Heart right ventricle (tissue), 16 donors: ENCODE results near the gene RBCK1. TPM values are rescaled to one million over a fixed set of nuclear protein-coding genes. Genes with fewer than 3 reads are reported as not detected.
A peak's percentile ranks its signal among the peaks of the same experiment; 100 is the strongest.

Experiments
- ATAC-seq, 8 donors: fragments of 200-7000 bp; cut with Tn5 transposase; one replicate each; pipeline ENCODE4 v1.9.1; 2020; ENCODE audit warnings: mild to moderate bottlenecking in 8 of 8, moderate library complexity in 8 of 8, moderate number of reproducible peaks in 1 of 8
- DNase-seq, 2 donors: peaks; one replicate each; pipeline ENCODE4 v3.0.0-alpha.2; 2020
- H3K27ac ChIP-seq, 10 donors: fragments of 200-600 bp; sonication (generic) in 2 of 10; one replicate each; pipeline versions ENCODE4 v1.5.0 to v1.8.0; 2020 to 2022; ENCODE audit warnings: mild to moderate bottlenecking in 3 of 10
- H3K27me3 ChIP-seq, 7 donors: fragments of 200-600 bp; one replicate each; pipeline ENCODE4 v1.8.0; 2021 to 2022; ENCODE audit warnings: mild to moderate bottlenecking in 2 of 7
- H3K36me3 ChIP-seq, 9 donors: fragments of 200-600 bp; sonication (generic) in 1 of 9; one replicate each; pipeline versions ENCODE4 v1.5.0 to v1.8.0; 2020 to 2022; ENCODE audit warnings: mild to moderate bottlenecking in 2 of 9
- H3K4me1 ChIP-seq, 9 donors: fragments of 200-600 bp; sonication (generic) in 1 of 9; one replicate each; pipeline versions ENCODE4 v1.5.0 to v1.8.0; 2020 to 2022; ENCODE audit warnings: mild to moderate bottlenecking in 4 of 9
- H3K4me3 ChIP-seq, 10 donors: fragments of 200-600 bp; sonication (generic) in 2 of 10; one replicate each; pipeline versions ENCODE4 v1.5.0 to v1.8.0; 2020 to 2022; ENCODE audit warnings: mild to moderate bottlenecking in 7 of 10, moderate library complexity in 2 of 10
- H3K9me3 ChIP-seq, 11 donors: fragments of 200-600 bp in 10 of 11; sonication (generic) in 2 of 11; one replicate each; pipeline versions ENCODE4 v1.5.0 to v1.8.0; 2013 to 2022; ENCODE audit warnings: mild to moderate bottlenecking in 2 of 11, control low read depth in 1 of 11, moderate library complexity in 1 of 11
- CTCF ChIP-seq, 9 donors: fragments of 200-600 bp; sonication (generic) in 2 of 9; IDR thresholded peaks; one replicate each; pipeline versions ENCODE4 v1.5.0 to v1.8.0; 2021 to 2022; ENCODE audit warnings: antibody characterized with exemption in 9 of 9, mild to moderate bottlenecking in 5 of 9, moderate library complexity in 1 of 9
- WGBS, 2 donors: extraction: QIAGEN DNeasy Blood & Tissue Kit; methylation state at CpG; one replicate each; pipeline ENCODE4 v1.1.7; 2013; ENCODE audit warnings: inconsistent platforms in 1 of 2; 5-methylcytosine and 5-hydroxymethylcytosine counted together
- intact Hi-C, 10 donors: fragments of 100-400 bp; cut with DNase I; formaldehyde crosslinking; loops; one replicate each; pipeline versions ENCODE4 v1.11.1 to v1.14.2; 2022
- polyA plus RNA-seq, 2 donors: library from polyadenylated mRNA; stranded (reverse); fragments of 200-250 nt; gene quantifications; one replicate each; pipeline ENCODE4 v1.2.3, GENCODE V29; 2013
- total RNA-seq, 10 donors: library from RNA; stranded (reverse); fragmentation: NEBNext Ultra II Directional in 3 of 10; extraction: Animal tissue kit (Norgen Biotek cat#: 25700) in 3 of 10; gene quantifications; one replicate each; pipeline versions ENCODE4 v1.2.1 to v1.2.4, GENCODE V29; 2021 to 2023
- donor health status: Arrhythmogenic right ventricular cardiomyopathy.
- donor health status: ischemic (EF 13 %, LVEDD 7.1; RV severe dilation, severe dysfunction).
- donor health status: healthy with polysubstance abuse.
- donor health status: DM: no; HTN: yes; CAD: no.
- donor health status: DM: no; HTN: no; CAD: no.
- donor health status: ischemic (EF 25% LVEDD 6.9; RV normal size, moderate dysfunction).
- donor health status: ischemic (EF 25% LVEDD 5.7; RV mildly dilated, moderate dysfunction).
- donor health status: healthy.
- donor health status: DM: yes; HTN: yes; CAD: no.
- donor health status: Ischemic cardiomyopathy.
- donor health status: ischemic (EF 35%, LVEDD 5.7; RV mildly dilated, moderate dysfunction).
- donor health status: nonischemic (EF 11% LVEDD 7.7; RV severe dilation, severe dysfunction).
- donor health status: DM: yes; HTN: yes; CAD: no.
- donor health status: PGD.
- donor health status: ischemic (EF 29% LVEDD 5.4; RV normal size, mild dysfunction).
- donor health status: nonischemic (EF 23%, LVEDD 6.1; RV moderate dilation, normal function).

RBCK1 gene
- total and polyA plus RNA-seq, 12 donors, result 32.0 to 86.8 (median 44.0) TPM

DNA sequence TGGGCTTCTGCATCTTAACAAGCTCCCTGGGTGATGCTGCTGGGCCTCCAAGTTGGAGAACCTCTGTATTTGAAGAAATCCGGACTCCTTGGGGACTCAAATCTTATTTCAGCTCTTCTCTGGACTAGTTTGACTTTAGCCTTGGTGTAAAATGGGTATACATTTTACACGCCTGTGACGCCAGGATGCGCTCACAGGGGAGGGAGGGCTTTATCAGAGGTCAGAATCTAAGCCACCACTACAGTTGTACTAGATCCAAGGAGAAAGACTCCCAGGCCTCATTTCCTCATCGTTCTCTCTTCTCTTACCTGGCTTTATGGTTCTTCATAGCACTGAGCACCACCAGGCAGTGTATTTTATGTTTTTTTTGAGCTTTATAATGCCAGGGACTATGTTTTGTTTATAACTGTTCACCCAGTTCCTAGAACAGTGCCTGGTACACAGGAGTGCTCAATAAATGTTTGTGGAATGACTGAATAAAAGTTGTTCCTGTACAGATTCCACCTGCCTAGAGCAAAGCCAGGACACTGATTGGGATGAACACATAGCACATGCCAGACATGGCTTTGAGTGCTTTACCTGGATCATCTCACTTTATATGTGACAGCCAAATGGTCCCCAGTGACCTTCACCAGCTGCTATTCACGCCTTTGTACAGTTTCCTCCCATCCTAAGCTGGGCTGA lies 5.1 kb upstream of the RBCK1 start:
- WGBS, 2 donors, result 95 to 96% methylated on average over 6 of the region's 6 CpGs
- Histone ChIP-seq H3K36me3 (peaks cover 0 to under 1% (median 0%) of the 10 kb centered on the region in 9 donors), H3K9me3 (no peaks in the 10 kb centered on the region), H3K27me3 (no peaks in the 10 kb centered on the region), H3K4me3 (no peak overlapping the region), H3K4me1 (peaks cover 0 to 9% (median 0%) of the 10 kb centered on the region in 9 donors), H3K27ac (no peak overlapping the region)
- intact Hi-C loops, result loop anchor here in 4 of 10 donors (10.0 kb wide), 3 partner anchors 48 to 72 kb away; partner anchors contain the start of gene TBC1D20 (in 1 of the 4)
- no peak for DNase-seq
- ATAC-seq, result no peak
- no peak for TF ChIP-seq CTCF (IDR thresholded peaks at IDR 0.05)

- TF ChIP-seq CTCF (IDR thresholded peaks at IDR 0.05), result no peak
- WGBS, 2 donors, result 96 to 98% methylated on average over 3 of the region's 3 CpGs
- intact Hi-C loops, result loop anchor here in 4 of 10 donors (10.0 kb wide), 3 partner anchors 49 to 71 kb away; partner anchors contain the start of gene TBC1D20 (in 1 of the 4)
- H3K9me3 ChIP-seq, result no peaks in the 10 kb centered on the region
- no peak overlapping the region for H3K27ac ChIP-seq
- ATAC-seq, result no peak
- H3K36me3 ChIP-seq, result no peaks in the 10 kb centered on the region
- no peak for DNase-seq
- peaks cover 0 to 9% (median 4%) of the 10 kb centered on the region in 9 donors for H3K4me1 ChIP-seq
- no peak overlapping the region for H3K4me3 ChIP-seq
- H3K27me3 ChIP-seq, result no peaks in the 10 kb centered on the region
Measured at GRCh38 chr20:403582-403957, 4.5 kb upstream of the RBCK1 start.

DNA sequence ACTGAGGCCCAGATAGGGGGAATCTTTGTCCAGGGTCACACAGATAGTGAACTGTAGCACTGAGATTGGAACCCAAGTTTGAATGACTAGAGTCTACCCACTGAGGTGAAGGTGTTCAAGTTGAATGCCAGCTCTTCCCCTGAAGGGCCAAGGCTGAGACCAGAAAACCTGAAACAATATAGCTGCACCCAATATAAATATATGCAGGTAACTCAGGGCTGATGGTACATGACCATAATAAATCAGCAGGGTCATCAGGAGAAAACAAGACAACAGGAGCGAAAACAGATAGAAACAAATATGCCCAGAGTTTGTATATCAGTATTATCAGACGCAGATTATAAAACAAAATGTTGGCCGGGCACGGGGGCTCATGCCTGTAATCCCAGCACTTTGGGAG lies 4.0 kb upstream of the RBCK1 start:
- Histone ChIP-seq H3K36me3 (no peaks in the 10 kb centered on the region), H3K27me3 (no peaks in the 10 kb centered on the region), H3K4me1 (peaks cover 1 to 14% (median 5%) of the 10 kb centered on the region in 9 donors), H3K27ac (no peak overlapping the region), H3K9me3 (no peaks in the 10 kb centered on the region), H3K4me3 (no peak overlapping the region)
- ATAC-seq, result no peak
- TF ChIP-seq CTCF (IDR thresholded peaks at IDR 0.05), result no peak
- intact Hi-C loops, result loop anchor here in 4 of 10 donors (10.0 kb wide), 3 partner anchors 49 to 71 kb away; partner anchors contain the start of gene TBC1D20 (in 1 of the 4)
- WGBS, 2 donors, result 84 to 96% methylated on average over 4 of the region's 4 CpGs
- DNase-seq, result no peak

DNA sequence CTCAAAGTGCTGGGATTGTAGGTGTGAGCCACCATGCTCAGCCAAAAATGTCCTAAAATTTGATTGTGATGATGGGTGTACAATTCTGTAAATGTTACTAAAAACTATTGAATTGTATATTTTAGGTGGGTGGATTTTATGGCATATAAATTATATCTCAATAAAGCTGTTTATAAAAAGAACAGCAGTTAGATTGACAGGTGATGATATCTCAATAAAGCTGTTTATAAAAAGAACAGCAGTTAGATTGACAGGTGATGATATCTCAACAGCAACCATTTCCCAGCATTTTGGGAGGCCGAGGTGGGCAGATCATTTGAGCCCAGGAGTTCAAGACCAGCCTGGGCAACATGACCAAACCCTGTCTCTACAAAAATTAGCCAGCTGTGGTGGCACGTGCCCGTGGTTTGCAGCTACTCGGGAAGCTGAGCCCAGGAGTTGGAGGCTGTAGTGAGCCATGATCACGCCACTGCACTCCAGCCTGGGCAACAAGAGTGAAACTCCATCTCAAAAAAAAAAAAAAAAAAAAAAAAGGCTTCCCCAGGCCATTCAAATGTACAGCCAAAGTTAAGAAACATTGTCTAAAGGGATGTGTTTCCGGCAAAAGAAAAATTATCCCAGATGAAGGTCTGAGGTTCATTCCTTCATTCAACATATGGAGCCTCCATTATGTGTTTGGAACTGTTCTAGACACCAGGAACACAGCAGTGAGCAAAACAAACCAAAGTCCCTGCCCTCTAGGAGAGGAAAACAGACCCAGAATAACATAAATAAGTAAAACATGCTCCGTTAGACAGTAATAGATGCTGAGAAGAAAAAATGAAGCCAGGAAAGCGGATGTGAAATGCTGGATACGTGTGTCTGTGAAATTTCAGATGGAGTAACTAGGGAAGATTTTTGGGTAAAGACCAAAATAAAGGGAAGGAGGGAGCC lies 1.6 kb upstream of the RBCK1 start:
- H3K4me1 ChIP-seq, result peaks cover 3 to 29% (median 19%) of the 10 kb centered on the region in 9 donors
- no peak for ATAC-seq
- H3K27ac ChIP-seq, result peak overlapping the region in 4 of 10 donors; percentile 95 to 98 (median 96)
- WGBS, 2 donors, result 91 to 92% methylated on average over 9 of the region's 9 CpGs
- H3K9me3 ChIP-seq, result no peaks in the 10 kb centered on the region
- peaks cover 0 to 18% (median 6%) of the 10 kb centered on the region in 9 donors for H3K36me3 ChIP-seq
- TF ChIP-seq CTCF (IDR thresholded peaks at IDR 0.05), result no peak
- no peak for DNase-seq
- H3K27me3 ChIP-seq, result no peaks in the 10 kb centered on the region
- intact Hi-C loops, result loop anchor here in 6 of 10 donors (1.0 to 10.0 kb wide), 9 partner anchors 39 to 73 kb away; partner anchors contain the start of gene TBC1D20 (in 2 of the 6)
- H3K4me3 ChIP-seq, result peak overlapping the region in 3 of 10 donors; percentile 81 to 100 (median 81)
